ENCODE measurements around the gene BRCC3. TPM values are rescaled to one million over a fixed set of nuclear protein-coding genes. Genes with fewer than 3 reads are reported as not detected.

The BRCC3 gene
- total and polyA plus RNA-seq, 10 of the 15 experiments (the other 5 are each of a cell fraction or from before 2014, with no cell fraction given), result 15.5 to 57.5 (median 35.6) TPM

DNA sequence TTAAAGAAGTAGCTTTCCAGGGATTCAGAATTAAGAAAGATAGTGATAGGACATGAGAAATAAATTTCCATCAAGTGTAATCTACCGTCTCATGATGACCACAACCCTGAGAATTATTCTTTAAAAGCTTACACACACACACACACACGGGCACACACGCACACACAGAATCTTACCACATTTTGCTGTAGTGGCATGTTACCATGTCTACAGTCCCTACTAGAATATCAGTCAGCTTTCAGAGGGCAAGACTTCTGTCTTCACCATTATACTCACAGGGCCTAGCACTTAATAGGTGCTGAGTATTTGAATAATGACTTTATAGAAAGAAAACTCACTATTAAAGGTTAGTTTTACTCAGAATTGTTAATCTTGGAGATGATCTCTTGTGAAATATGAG lies 15.8 kb upstream of the BRCC3 start:
- Histone ChIP-seq H3K4me1 (ENCODE audit: control insufficient read depth, insufficient read depth, low read length) (no peaks in the 10 kb centered on the region; the same call in 1 of the 2 replicates), H3K27me3 (replicated peaks in 1 of 2; ENCODE audit: control insufficient read depth in 2 of 2, insufficient read depth in 2 of 2, low read length in 1 of 2) (no peaks in the 10 kb centered on the region), H3K9ac (ENCODE audit: control insufficient read depth, insufficient read depth, low read length) (no peak overlapping the region), H3K4me2 (ENCODE audit: control insufficient read depth, insufficient read depth) (no peak overlapping the region), H3K36me3 (ENCODE audit: control insufficient read depth in 2 of 2, insufficient read depth in 2 of 2, low read length in 1 of 2) (no peaks in the 10 kb centered on the region; a peak in 2 of 4 replicates), H3K79me2 (ENCODE audit: control insufficient read depth, insufficient read depth, low read length) (no peaks in the 10 kb centered on the region), H3K4me3 (no peak overlapping the region), H3K27ac (ENCODE audit: control insufficient read depth, insufficient read depth) (no peak overlapping the region), H3K9me3 (replicated peaks; ENCODE audit: control insufficient read depth, insufficient read depth, low read length) (no peaks in the 10 kb centered on the region), H2AFZ (ENCODE audit: control insufficient read depth, low read depth, low read length) (no peak overlapping the region), H4K20me1 (ENCODE audit: control insufficient read depth, insufficient read depth) (no peaks in the 10 kb centered on the region)
- ChIA-PET SMC1A (ENCODE audit: uncharacterized antibody, unreplicated experiment) (interaction anchor here (1.2 to 5.2 kb wide), 4 partner anchors 8 to 138 kb away, joined by 3 to 145 read pairs (median 4); no protein-coding TSS in a partner anchor), RAD21 (ENCODE audit: unreplicated experiment) (interaction anchor here (2.2 to 3.4 kb wide), 3 partner anchors 67 to 137 kb away, joined by 17 to 29 read pairs (median 21); no protein-coding TSS in a partner anchor), POLR2A (no interaction called here), CTCF (interaction anchor here (1.0 to 6.4 kb wide), 7 partner anchors 8 to 138 kb away, joined by 3 to 181 read pairs (median 6); no protein-coding TSS in a partner anchor)
- WGBS (ENCODE audit: insufficient coverage, insufficient replicate concordance, low lambda C conversion rate, missing lambda C conversion rate), result 68% methylated on average over 3 of the region's 3 CpGs
- in situ Hi-C loops (cut with MboI) (loop anchor here (5.0 kb wide), 1 partner anchor 73 kb away; no protein-coding TSS in a partner anchor), intact Hi-C loops (cut with micrococcal nuclease; ENCODE audit: unreplicated experiment) (loop anchor here (5.0 kb wide), 1 partner anchor 138 kb away; no protein-coding TSS in a partner anchor)
- DNase-seq (ENCODE audit: low read depth, low spot score) (no peak), FAIRE-seq (no peak), ATAC-seq (no peak)
- TF ChIP-seq POU2F2 (IDR thresholded peaks at IDR 0.05; ENCODE audit: borderline replicate concordance, low read depth, low read length) (no peak), TBL1XR1 (IDR thresholded peaks at IDR 0.05; ENCODE audit: low read depth, low read length) (no peak), SREBF1 (IDR thresholded peaks at IDR 0.05; ENCODE audit: low read length) (no peak), BCL11A (IDR thresholded peaks at IDR 0.05; ENCODE audit: low read depth, low read length) (no peak), ZNF217 (IDR thresholded peaks at IDR 0.05) (no peak), MYB (IDR thresholded peaks at IDR 0.05; ENCODE audit: borderline replicate concordance, low read depth, low read length) (no peak), MYC (IDR thresholded peaks at IDR 0.05; ENCODE audit: insufficient read depth, insufficient read length, insufficient replicate concordance, low read length, severe bottlenecking) (no peak), TARDBP (IDR thresholded peaks at IDR 0.05; ENCODE audit: borderline replicate concordance) (no peak), CREB1 (IDR thresholded peaks at IDR 0.05; ENCODE audit: low read depth) (no peak), POLR2AphosphoS2 (IDR thresholded peaks at IDR 0.05; ENCODE audit: low read depth, low read length) (no peak), ZNF622 (IDR thresholded peaks at IDR 0.05) (no peak), ESRRA (IDR thresholded peaks at IDR 0.05; ENCODE audit: low read length) (no peak), MEF2B (IDR thresholded peaks at IDR 0.05; ENCODE audit: partially characterized antibody, poor library complexity, severe bottlenecking) (no peak), GABPA (IDR thresholded peaks at IDR 0.05; ENCODE audit: low read depth) (no peak), HDGF (IDR thresholded peaks at IDR 0.05) (no peak), SMARCA5 (IDR thresholded peaks at IDR 0.05) (no peak)
- TF ChIP-seq, protein P1, sequence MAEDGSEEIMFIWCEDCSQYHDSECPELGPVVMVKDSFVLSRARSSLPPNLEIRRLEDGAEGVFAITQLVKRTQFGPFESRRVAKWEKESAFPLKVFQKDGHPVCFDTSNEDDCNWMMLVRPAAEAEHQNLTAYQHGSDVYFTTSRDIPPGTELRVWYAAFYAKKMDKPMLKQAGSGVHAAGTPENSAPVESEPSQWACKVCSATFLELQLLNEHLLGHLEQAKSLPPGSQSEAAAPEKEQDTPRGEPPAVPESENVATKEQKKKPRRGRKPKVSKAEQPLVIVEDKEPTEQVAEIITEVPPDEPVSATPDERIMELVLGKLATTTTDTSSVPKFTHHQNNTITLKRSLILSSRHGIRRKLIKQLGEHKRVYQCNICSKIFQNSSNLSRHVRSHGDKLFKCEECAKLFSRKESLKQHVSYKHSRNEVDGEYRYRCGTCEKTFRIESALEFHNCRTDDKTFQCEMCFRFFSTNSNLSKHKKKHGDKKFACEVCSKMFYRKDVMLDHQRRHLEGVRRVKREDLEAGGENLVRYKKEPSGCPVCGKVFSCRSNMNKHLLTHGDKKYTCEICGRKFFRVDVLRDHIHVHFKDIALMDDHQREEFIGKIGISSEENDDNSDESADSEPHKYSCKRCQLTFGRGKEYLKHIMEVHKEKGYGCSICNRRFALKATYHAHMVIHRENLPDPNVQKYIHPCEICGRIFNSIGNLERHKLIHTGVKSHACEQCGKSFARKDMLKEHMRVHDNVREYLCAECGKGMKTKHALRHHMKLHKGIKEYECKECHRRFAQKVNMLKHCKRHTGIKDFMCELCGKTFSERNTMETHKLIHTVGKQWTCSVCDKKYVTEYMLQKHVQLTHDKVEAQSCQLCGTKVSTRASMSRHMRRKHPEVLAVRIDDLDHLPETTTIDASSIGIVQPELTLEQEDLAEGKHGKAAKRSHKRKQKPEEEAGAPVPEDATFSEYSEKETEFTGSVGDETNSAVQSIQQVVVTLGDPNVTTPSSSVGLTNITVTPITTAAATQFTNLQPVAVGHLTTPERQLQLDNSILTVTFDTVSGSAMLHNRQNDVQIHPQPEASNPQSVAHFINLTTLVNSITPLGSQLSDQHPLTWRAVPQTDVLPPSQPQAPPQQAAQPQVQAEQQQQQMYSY (CRISPR knock-in tag; IDR thresholded peaks at IDR 0.05), result no peak
- TF ChIP-seq, protein P2, sequence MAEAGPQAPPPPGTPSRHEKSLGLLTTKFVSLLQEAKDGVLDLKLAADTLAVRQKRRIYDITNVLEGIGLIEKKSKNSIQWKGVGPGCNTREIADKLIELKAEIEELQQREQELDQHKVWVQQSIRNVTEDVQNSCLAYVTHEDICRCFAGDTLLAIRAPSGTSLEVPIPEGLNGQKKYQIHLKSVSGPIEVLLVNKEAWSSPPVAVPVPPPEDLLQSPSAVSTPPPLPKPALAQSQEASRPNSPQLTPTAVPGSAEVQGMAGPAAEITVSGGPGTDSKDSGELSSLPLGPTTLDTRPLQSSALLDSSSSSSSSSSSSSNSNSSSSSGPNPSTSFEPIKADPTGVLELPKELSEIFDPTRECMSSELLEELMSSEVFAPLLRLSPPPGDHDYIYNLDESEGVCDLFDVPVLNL (IDR thresholded peaks at IDR 0.05; ENCODE audit: low read depth, low read length), result no peak
- TF ChIP-seq, protein P3, sequence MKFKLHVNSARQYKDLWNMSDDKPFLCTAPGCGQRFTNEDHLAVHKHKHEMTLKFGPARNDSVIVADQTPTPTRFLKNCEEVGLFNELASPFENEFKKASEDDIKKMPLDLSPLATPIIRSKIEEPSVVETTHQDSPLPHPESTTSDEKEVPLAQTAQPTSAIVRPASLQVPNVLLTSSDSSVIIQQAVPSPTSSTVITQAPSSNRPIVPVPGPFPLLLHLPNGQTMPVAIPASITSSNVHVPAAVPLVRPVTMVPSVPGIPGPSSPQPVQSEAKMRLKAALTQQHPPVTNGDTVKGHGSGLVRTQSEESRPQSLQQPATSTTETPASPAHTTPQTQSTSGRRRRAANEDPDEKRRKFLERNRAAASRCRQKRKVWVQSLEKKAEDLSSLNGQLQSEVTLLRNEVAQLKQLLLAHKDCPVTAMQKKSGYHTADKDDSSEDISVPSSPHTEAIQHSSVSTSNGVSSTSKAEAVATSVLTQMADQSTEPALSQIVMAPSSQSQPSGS (IDR thresholded peaks at IDR 0.05; ENCODE audit: low read length), result no peak
- no TSS peak for BruUV-seq (replicated peaks)
